Neural progenitor cell (in vitro differentiated cells): ENCODE results near the gene PGR. TPM values are rescaled to one million over a fixed set of nuclear protein-coding genes. Genes with fewer than 3 reads are reported as not detected.

ENCODE experiments used
- DNase-seq: peaks from one replicate; pipeline ENCODE4 v3.0.0-alpha.2; 2016; ENCODE audit warnings: low spot score
- H2AFZ ChIP-seq: fragments of 200-600 bp; sonication (generic); replicated peaks from 2 replicates; pipeline ENCODE4 v1.6.1; 2016; ENCODE audit warnings: antibody characterized with exemption
- H3F3A ChIP-seq: fragments of 200-600 bp; sonication (generic); 2 replicates; pipeline ENCODE4 v1.6.1; 2016; ENCODE audit warnings: antibody characterized with exemption, low read depth
- H3K27ac ChIP-seq: fragments of 200-600 bp; sonication (generic); 2 replicates; pipeline ENCODE4 v1.5.1; 2016; ENCODE audit warnings: mild to moderate bottlenecking
- H3K27me3 ChIP-seq: fragments of 200-600 bp; sonication (generic); 2 replicates; pipeline ENCODE4 v1.6.1; 2016; ENCODE audit warnings: mild to moderate bottlenecking, moderate library complexity
- H3K36me3 ChIP-seq: fragments of 200-600 bp; sonication (generic); 2 replicates; pipeline ENCODE4 v1.5.1; 2016
- H3K4me1 ChIP-seq: fragments of 200-600 bp; sonication (generic); 2 replicates; pipeline ENCODE4 v1.6.1; 2016; ENCODE audit warnings: mixed run types
- H3K4me2 ChIP-seq: fragments of 200-600 bp; sonication (generic); 2 replicates; pipeline ENCODE4 v1.6.1; 2016
- H3K4me3 ChIP-seq: fragments of 200-600 bp; sonication (generic); 2 replicates; pipeline ENCODE4 v1.5.1; 2016
- H3K79me2 ChIP-seq: fragments of 200-600 bp; sonication (generic); 2 replicates; pipeline ENCODE4 v1.6.1; 2016; ENCODE audit warnings: low read depth
- H3K9ac ChIP-seq: fragments of 200-600 bp; sonication (generic); 2 replicates; pipeline ENCODE4 v1.6.1; 2016
- H3K9me3 ChIP-seq: fragments of 200-600 bp; sonication (generic); 2 replicates; pipeline ENCODE4 v1.5.1; 2016; ENCODE audit warnings: low read depth
- H4K20me1 ChIP-seq: fragments of 200-600 bp; sonication (generic); 2 replicates; pipeline ENCODE4 v1.6.1; 2016; ENCODE audit warnings: low read depth
- H3K27ac Mint-ChIP-seq: 3 replicates; pipeline ENCODE4 v1.8.0; 2021; ENCODE audit warnings: mixed read lengths
- H3K27me3 Mint-ChIP-seq: 2 replicates; pipeline ENCODE4 v1.8.0; 2022; ENCODE audit warnings: low read depth, mild to moderate bottlenecking, inconsistent platforms, moderate library complexity, mixed read lengths; ENCODE audit not compliant: insufficient read depth
- H3K36me3 Mint-ChIP-seq: 3 replicates; pipeline ENCODE4 v1.8.0; 2021; ENCODE audit warnings: mixed read lengths
- H3K4me1 Mint-ChIP-seq: 3 replicates; pipeline ENCODE4 v1.8.0; 2021; ENCODE audit warnings: mixed read lengths
- H3K4me3 Mint-ChIP-seq: 3 replicates; pipeline ENCODE4 v1.8.0; 2021; ENCODE audit warnings: mild to moderate bottlenecking, moderate library complexity, mixed read lengths
- H3K9me3 Mint-ChIP-seq: 3 replicates; pipeline ENCODE4 v1.8.0; 2020; ENCODE audit warnings: mixed read lengths
- EZH2 ChIP-seq: fragments of 200-600 bp; sonication (generic); IDR thresholded peaks from 2 replicates; pipeline ENCODE4 v1.6.1; 2017; ENCODE audit warnings: antibody characterized with exemption, mild to moderate bottlenecking, moderate library complexity
- EZH2phosphoT487 ChIP-seq: fragments of 200-600 bp; sonication (generic); IDR thresholded peaks from 2 replicates; pipeline ENCODE4 v1.6.1; 2017; ENCODE audit warnings: antibody characterized with exemption
- total RNA-seq: library from RNA; depleted of rRNA; stranded (reverse); fragments of >200 nt; gene quantifications from 2 replicates; pipeline ENCODE4 v1.2.3, GENCODE V29; 2015; ENCODE audit warnings: low replicate concordance
- TF ChIP-seq, protein P1 (sequence below): fragments of 200-600 bp; sonication (generic); IDR thresholded peaks from 2 replicates; pipeline ENCODE4 v1.5.1; 2017; ENCODE audit warnings: antibody characterized with exemption, mild to moderate bottlenecking

Gene PGR
- total RNA-seq, 1 donor from 2014 or later = 0.07 TPM

DNA sequence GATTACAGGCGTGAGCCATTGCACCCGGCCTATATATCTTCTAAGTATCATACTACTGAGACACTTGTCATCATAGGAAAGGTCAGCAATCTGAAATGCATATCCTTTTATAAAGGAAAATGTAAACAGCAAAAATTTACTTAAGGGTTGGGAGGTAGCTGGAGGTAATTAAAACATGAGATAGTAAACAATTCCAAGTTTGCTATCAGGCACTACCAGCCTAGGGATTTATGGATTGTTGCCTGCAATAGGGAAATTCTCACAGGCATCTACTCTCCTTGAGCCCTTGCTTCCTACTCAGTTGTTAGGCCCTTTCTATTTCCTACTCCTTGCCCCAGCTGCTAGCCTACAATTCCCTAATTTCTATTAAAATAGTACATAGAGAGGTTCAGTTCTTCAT is 16.1 kb downstream of the PGR start:
- H3K36me3 Mint-ChIP-seq = no peaks in the 10 kb centered on the region
- peaks cover 11% of the 10 kb centered on the region for H3K9me3 Mint-ChIP-seq
- H3K27me3 Mint-ChIP-seq = no peaks in the 10 kb centered on the region
- no peak overlapping the region for H3K27ac Mint-ChIP-seq
- Histone ChIP-seq H3K4me1 (no peaks in the 10 kb centered on the region), H3K36me3 (no peaks in the 10 kb centered on the region), H3K27me3 (no peaks in the 10 kb centered on the region), H4K20me1 (no peaks in the 10 kb centered on the region), H3K4me3 (no peak overlapping the region), H3K79me2 (no peaks in the 10 kb centered on the region), H3K9me3 (no peaks in the 10 kb centered on the region), H3K27ac (no peak overlapping the region), H2AFZ (no peak overlapping the region), H3K4me2 (no peak overlapping the region), H3F3A (no peaks in the 10 kb centered on the region), H3K9ac (no peak overlapping the region)
- H3K4me3 Mint-ChIP-seq = no peak overlapping the region
- no peaks in the 10 kb centered on the region for H3K4me1 Mint-ChIP-seq
- DNase-seq = no peak
- TF ChIP-seq EZH2phosphoT487 (no peak), EZH2 (no peak)
- TF ChIP-seq, protein P1, sequence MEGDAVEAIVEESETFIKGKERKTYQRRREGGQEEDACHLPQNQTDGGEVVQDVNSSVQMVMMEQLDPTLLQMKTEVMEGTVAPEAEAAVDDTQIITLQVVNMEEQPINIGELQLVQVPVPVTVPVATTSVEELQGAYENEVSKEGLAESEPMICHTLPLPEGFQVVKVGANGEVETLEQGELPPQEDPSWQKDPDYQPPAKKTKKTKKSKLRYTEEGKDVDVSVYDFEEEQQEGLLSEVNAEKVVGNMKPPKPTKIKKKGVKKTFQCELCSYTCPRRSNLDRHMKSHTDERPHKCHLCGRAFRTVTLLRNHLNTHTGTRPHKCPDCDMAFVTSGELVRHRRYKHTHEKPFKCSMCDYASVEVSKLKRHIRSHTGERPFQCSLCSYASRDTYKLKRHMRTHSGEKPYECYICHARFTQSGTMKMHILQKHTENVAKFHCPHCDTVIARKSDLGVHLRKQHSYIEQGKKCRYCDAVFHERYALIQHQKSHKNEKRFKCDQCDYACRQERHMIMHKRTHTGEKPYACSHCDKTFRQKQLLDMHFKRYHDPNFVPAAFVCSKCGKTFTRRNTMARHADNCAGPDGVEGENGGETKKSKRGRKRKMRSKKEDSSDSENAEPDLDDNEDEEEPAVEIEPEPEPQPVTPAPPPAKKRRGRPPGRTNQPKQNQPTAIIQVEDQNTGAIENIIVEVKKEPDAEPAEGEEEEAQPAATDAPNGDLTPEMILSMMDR = no peak

DNA sequence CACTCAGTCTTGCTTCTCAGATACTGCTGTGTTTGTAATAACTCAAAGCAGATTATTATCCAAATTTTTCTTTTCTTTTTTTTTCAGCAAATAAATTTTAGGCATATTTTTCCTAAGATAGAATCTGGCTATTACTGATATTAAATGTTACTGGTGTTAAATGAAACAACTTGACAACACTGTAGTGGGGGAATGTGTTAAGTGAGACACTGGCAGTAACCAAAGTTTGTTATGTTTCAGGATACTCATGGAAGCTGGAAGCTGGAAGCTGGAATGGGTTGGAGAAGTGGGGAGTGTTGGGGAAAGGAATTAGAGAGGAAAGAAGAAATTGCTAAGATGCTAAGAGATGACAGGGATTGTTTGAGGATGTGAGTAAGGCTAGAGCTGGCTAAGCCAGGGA is 24.9 kb downstream of the PGR start:
- Mint-ChIP-seq H3K36me3 (peaks cover 1% of the 10 kb centered on the region), H3K27ac (no peak overlapping the region), H3K9me3 (peaks cover 22% of the 10 kb centered on the region), H3K4me3 (no peak overlapping the region), H3K27me3 (peaks cover 3% of the 10 kb centered on the region), H3K4me1 (no peaks in the 10 kb centered on the region)
- no peak for DNase-seq
- Histone ChIP-seq H3K27me3 (no peaks in the 10 kb centered on the region), H3K9me3 (no peaks in the 10 kb centered on the region), H3K4me2 (no peak overlapping the region), H3K36me3 (no peaks in the 10 kb centered on the region), H3K4me3 (no peak overlapping the region), H3K27ac (no peak overlapping the region), H3K4me1 (no peaks in the 10 kb centered on the region), H3F3A (no peaks in the 10 kb centered on the region), H4K20me1 (no peaks in the 10 kb centered on the region), H3K9ac (no peak overlapping the region), H2AFZ (no peak overlapping the region), H3K79me2 (no peaks in the 10 kb centered on the region)
- TF ChIP-seq, protein P1 = no peak
- TF ChIP-seq EZH2 = no peak
- TF ChIP-seq EZH2phosphoT487 = no peak

DNA sequence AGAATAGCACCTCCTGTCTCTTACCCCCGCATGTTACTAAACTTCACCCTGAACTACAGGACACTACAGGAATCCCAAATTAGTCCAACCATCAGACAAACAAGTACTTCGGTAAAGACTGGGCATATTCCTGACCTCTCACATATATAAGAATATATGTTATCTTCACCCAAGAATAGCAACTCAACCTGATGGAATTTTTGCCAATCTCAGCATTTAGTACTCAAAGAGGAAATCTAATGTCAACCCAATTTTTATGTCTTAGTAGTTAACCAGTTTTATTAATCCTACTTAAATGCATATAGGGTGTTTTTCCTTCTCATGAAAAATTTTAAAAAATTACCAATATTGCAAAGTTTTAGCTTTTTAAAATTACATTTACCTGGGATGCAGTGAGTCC is 26.2 kb downstream of the PGR start:
- Histone ChIP-seq H3K4me2 (no peak overlapping the region), H3K79me2 (no peaks in the 10 kb centered on the region), H3F3A (no peaks in the 10 kb centered on the region), H3K27ac (no peak overlapping the region), H2AFZ (no peak overlapping the region), H3K27me3 (no peaks in the 10 kb centered on the region), H3K9ac (no peak overlapping the region), H4K20me1 (no peaks in the 10 kb centered on the region), H3K4me1 (no peaks in the 10 kb centered on the region), H3K36me3 (no peaks in the 10 kb centered on the region), H3K9me3 (no peaks in the 10 kb centered on the region), H3K4me3 (no peak overlapping the region)
- H3K27me3 Mint-ChIP-seq = peaks cover 3% of the 10 kb centered on the region
- no peak for DNase-seq
- H3K9me3 Mint-ChIP-seq = peaks cover 16% of the 10 kb centered on the region
- H3K4me3 Mint-ChIP-seq = no peak overlapping the region
- H3K36me3 Mint-ChIP-seq = peaks cover 1% of the 10 kb centered on the region
- no peak overlapping the region for H3K27ac Mint-ChIP-seq
- no peak for TF ChIP-seq EZH2
- no peak for TF ChIP-seq EZH2phosphoT487
- TF ChIP-seq, protein P1 = no peak
- no peaks in the 10 kb centered on the region for H3K4me1 Mint-ChIP-seq
